ENCODE results near the gene CALD1.
A peak's percentile ranks its signal among the peaks of the same experiment; 100 is the strongest.

Gene CALD1

GRCh38 chr7:135001390-135002165, 222.1 kb downstream of the CALD1 start:
- peak; percentile 29 for DNase-seq (ENCODE audit: low read depth)

GRCh38 chr7:135012229-135012628, 232.8 kb downstream of the CALD1 start:
- DNase-seq (ENCODE audit: low read depth), result no peak

Data from EH (cell line).